Neural progenitor cell (in vitro differentiated cells): ENCODE measurements around the gene EPB42. TPM values are rescaled to one million over a fixed set of nuclear protein-coding genes. Genes with fewer than 3 reads are reported as not detected.
A peak's percentile ranks its signal among the peaks of the same experiment; 100 is the strongest.

Experiments used
- DNase-seq: peaks from one replicate; pipeline ENCODE4 v3.0.0-alpha.2; 2016; ENCODE audit warnings: low spot score
- H2AFZ ChIP-seq: fragments of 200-600 bp; sonication (generic); replicated peaks from 2 replicates; pipeline ENCODE4 v1.6.1; 2016; ENCODE audit warnings: antibody characterized with exemption
- H3F3A ChIP-seq: fragments of 200-600 bp; sonication (generic); 2 replicates; pipeline ENCODE4 v1.6.1; 2016; ENCODE audit warnings: antibody characterized with exemption, low read depth
- H3K27ac ChIP-seq: fragments of 200-600 bp; sonication (generic); 2 replicates; pipeline ENCODE4 v1.5.1; 2016; ENCODE audit warnings: mild to moderate bottlenecking
- H3K27me3 ChIP-seq: fragments of 200-600 bp; sonication (generic); 2 replicates; pipeline ENCODE4 v1.6.1; 2016; ENCODE audit warnings: mild to moderate bottlenecking, moderate library complexity
- H3K36me3 ChIP-seq: fragments of 200-600 bp; sonication (generic); 2 replicates; pipeline ENCODE4 v1.5.1; 2016
- H3K4me1 ChIP-seq: fragments of 200-600 bp; sonication (generic); 2 replicates; pipeline ENCODE4 v1.6.1; 2016; ENCODE audit warnings: mixed run types
- H3K4me2 ChIP-seq: fragments of 200-600 bp; sonication (generic); 2 replicates; pipeline ENCODE4 v1.6.1; 2016
- H3K4me3 ChIP-seq: fragments of 200-600 bp; sonication (generic); 2 replicates; pipeline ENCODE4 v1.5.1; 2016
- H3K79me2 ChIP-seq: fragments of 200-600 bp; sonication (generic); 2 replicates; pipeline ENCODE4 v1.6.1; 2016; ENCODE audit warnings: low read depth
- H3K9ac ChIP-seq: fragments of 200-600 bp; sonication (generic); 2 replicates; pipeline ENCODE4 v1.6.1; 2016
- H3K9me3 ChIP-seq: fragments of 200-600 bp; sonication (generic); 2 replicates; pipeline ENCODE4 v1.5.1; 2016; ENCODE audit warnings: low read depth
- H4K20me1 ChIP-seq: fragments of 200-600 bp; sonication (generic); 2 replicates; pipeline ENCODE4 v1.6.1; 2016; ENCODE audit warnings: low read depth
- H3K27ac Mint-ChIP-seq: 3 replicates; pipeline ENCODE4 v1.8.0; 2021; ENCODE audit warnings: mixed read lengths
- H3K27me3 Mint-ChIP-seq: 2 replicates; pipeline ENCODE4 v1.8.0; 2022; ENCODE audit warnings: low read depth, mild to moderate bottlenecking, inconsistent platforms, moderate library complexity, mixed read lengths; ENCODE audit not compliant: insufficient read depth
- H3K36me3 Mint-ChIP-seq: 3 replicates; pipeline ENCODE4 v1.8.0; 2021; ENCODE audit warnings: mixed read lengths
- H3K4me1 Mint-ChIP-seq: 3 replicates; pipeline ENCODE4 v1.8.0; 2021; ENCODE audit warnings: mixed read lengths
- H3K4me3 Mint-ChIP-seq: 3 replicates; pipeline ENCODE4 v1.8.0; 2021; ENCODE audit warnings: mild to moderate bottlenecking, moderate library complexity, mixed read lengths
- H3K9me3 Mint-ChIP-seq: 3 replicates; pipeline ENCODE4 v1.8.0; 2020; ENCODE audit warnings: mixed read lengths
- CTCF ChIP-seq: fragments of 200-600 bp; sonication (generic); IDR thresholded peaks from 2 replicates; pipeline ENCODE4 v1.5.1; 2017; ENCODE audit warnings: antibody characterized with exemption, mild to moderate bottlenecking
- EZH2 ChIP-seq: fragments of 200-600 bp; sonication (generic); IDR thresholded peaks from 2 replicates; pipeline ENCODE4 v1.6.1; 2017; ENCODE audit warnings: antibody characterized with exemption, mild to moderate bottlenecking, moderate library complexity
- EZH2phosphoT487 ChIP-seq: fragments of 200-600 bp; sonication (generic); IDR thresholded peaks from 2 replicates; pipeline ENCODE4 v1.6.1; 2017; ENCODE audit warnings: antibody characterized with exemption
- total RNA-seq: library from RNA; depleted of rRNA; stranded (reverse); fragments of >200 nt; gene quantifications from 2 replicates; pipeline ENCODE4 v1.2.3, GENCODE V29; 2015; ENCODE audit warnings: low replicate concordance

The EPB42 gene
- total RNA-seq, 1 donor from 2014 or later, result not detected

DNA sequence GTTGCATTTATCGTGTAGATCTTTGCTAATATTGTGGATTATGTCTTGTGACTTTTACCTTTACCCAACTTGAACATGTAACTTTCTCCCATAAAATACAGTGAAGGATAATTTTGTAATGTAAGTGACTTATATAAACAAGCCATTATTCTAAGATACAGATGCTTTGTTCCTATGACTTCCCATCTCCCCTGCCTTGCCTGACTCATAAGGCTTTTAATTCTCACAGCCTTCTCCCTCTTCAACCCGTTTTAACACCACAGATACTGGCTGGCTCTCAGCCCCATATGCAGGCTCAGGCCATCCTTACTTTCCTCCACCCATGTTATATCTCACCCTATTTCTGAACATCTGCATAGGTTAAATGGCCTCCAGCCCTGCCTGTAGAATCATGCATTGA is 31.5 kb downstream of the EPB42 start:
- H4K20me1 ChIP-seq, result peaks cover 3% of the 10 kb centered on the region
- H3K27me3 ChIP-seq, result no peaks in the 10 kb centered on the region
- TF ChIP-seq CTCF (no peak), EZH2phosphoT487 (no peak), EZH2 (no peak)
- Mint-ChIP-seq H3K4me1 (peaks cover 9% of the 10 kb centered on the region), H3K9me3 (no peaks in the 10 kb centered on the region), H3K27me3 (no peaks in the 10 kb centered on the region), H3K4me3 (no peak overlapping the region), H3K27ac (no peak overlapping the region), H3K36me3 (peaks cover 2% of the 10 kb centered on the region)
- no peak for DNase-seq
- peaks cover 9% of the 10 kb centered on the region for H3K36me3 ChIP-seq
- no peak overlapping the region for H3K4me3 ChIP-seq
- peaks cover 18% of the 10 kb centered on the region for H3F3A ChIP-seq
- no peak overlapping the region for H3K27ac ChIP-seq
- H3K4me1 ChIP-seq, result peaks cover 4% of the 10 kb centered on the region
- no peak overlapping the region for H3K4me2 ChIP-seq
- no peaks in the 10 kb centered on the region for H3K9me3 ChIP-seq
- peaks cover 16% of the 10 kb centered on the region for H3K79me2 ChIP-seq
- no peak overlapping the region for H2AFZ ChIP-seq
- H3K9ac ChIP-seq, result no peak overlapping the region

DNA sequence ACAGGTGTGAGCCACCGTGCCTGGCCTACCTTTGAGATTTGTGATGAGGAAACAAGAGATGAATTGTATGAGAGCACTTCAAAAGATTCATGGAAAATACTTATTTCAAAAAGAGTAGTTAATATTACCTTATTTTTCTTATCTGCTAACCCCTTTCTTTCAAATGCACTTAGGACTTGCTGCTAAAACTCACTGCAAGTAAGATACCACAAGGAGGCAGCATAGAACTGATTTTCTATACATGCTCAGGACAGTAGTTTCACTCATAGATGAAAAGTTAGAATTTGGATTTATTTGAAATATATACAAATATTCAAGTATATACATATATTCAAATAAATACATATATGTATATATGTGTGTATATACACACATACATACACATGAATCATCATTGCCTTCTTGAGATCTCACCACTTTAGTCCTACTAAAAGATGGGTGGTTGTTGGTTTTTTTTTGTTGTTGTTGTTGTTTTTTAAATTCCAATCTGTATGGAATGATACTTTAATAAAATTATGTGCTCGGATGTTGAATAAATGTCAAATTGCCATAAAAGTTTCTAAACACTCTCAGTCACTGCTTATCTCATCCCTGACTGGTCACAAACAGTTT is 33.2 kb downstream of the EPB42 start:
- peak; percentile 64 for DNase-seq
- Mint-ChIP-seq H3K27me3 (no peaks in the 10 kb centered on the region), H3K4me3 (peak overlapping the region; percentile 36)

DNA sequence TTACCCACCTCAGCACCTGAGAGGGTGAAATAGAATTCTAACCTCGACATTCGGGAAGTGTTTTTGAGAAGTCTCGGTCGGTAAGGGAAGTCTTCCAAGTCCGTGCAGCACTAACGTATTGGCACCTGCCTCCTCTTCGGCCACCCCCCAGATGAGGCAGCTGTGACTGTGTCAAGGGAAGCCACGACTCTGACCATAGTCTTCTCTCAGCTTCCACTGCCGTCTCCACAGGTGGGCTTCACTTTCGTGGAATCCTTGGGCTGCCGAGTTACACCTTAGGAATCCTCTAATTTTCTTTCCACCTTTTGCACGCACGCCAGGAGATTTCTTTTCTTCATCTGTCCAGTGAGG is 34.8 kb downstream of the EPB42 start:
- H3K4me3 ChIP-seq, result peak overlapping the region; percentile 81
- no peak for DNase-seq
- H4K20me1 ChIP-seq, result peaks cover 3% of the 10 kb centered on the region
- peaks cover 20% of the 10 kb centered on the region for H3F3A ChIP-seq
- Mint-ChIP-seq H3K9me3 (no peaks in the 10 kb centered on the region), H3K36me3 (peaks cover 2% of the 10 kb centered on the region), H3K27me3 (no peaks in the 10 kb centered on the region), H3K4me1 (peaks cover 9% of the 10 kb centered on the region), H3K4me3 (peak overlapping the region; percentile 96), H3K27ac (peak overlapping the region; percentile 78)
- peak overlapping the region; percentile 78 for H3K4me2 ChIP-seq
- peak overlapping the region; percentile 77 for H3K27ac ChIP-seq
- peaks cover 16% of the 10 kb centered on the region for H3K79me2 ChIP-seq
- TF ChIP-seq CTCF (no peak), EZH2phosphoT487 (no peak), EZH2 (no peak)
- H3K27me3 ChIP-seq, result no peaks in the 10 kb centered on the region
- H3K4me1 ChIP-seq, result peaks cover 4% of the 10 kb centered on the region
- peak overlapping the region; percentile 98 for H2AFZ ChIP-seq
- H3K9ac ChIP-seq, result peak overlapping the region; percentile 71
- H3K36me3 ChIP-seq, result no peaks in the 10 kb centered on the region
- H3K9me3 ChIP-seq, result no peaks in the 10 kb centered on the region

More for the DNA sequence above, 33.2 kb downstream of the EPB42 start:
- Histone ChIP-seq H3K4me3 (no peak overlapping the region), H3K9ac (no peak overlapping the region), H3K79me2 (peaks cover 16% of the 10 kb centered on the region), H2AFZ (no peak overlapping the region), H3F3A (peaks cover 20% of the 10 kb centered on the region), H3K27ac (no peak overlapping the region), H3K4me1 (peaks cover 4% of the 10 kb centered on the region), H3K4me2 (no peak overlapping the region), H3K9me3 (no peaks in the 10 kb centered on the region), H3K36me3 (peaks cover 4% of the 10 kb centered on the region), H4K20me1 (peaks cover 3% of the 10 kb centered on the region), H3K27me3 (no peaks in the 10 kb centered on the region)
- TF ChIP-seq EZH2 (no peak), EZH2phosphoT487 (no peak), CTCF (peak; percentile 65)
- no peak overlapping the region for H3K27ac Mint-ChIP-seq
- H3K9me3 Mint-ChIP-seq, result no peaks in the 10 kb centered on the region
- peaks cover 2% of the 10 kb centered on the region for H3K36me3 Mint-ChIP-seq
- peaks cover 9% of the 10 kb centered on the region for H3K4me1 Mint-ChIP-seq
